Putamen (tissue), 1 donor: ENCODE measurements around the gene DOCK2.
"Not testable (repeated sequence)": the region's sequence is repeated elsewhere in the genome, so short reads cannot be mapped to it uniquely, and the experiment has no call there.

Experiments used
- DNase-seq: peaks from one replicate; pipeline ENCODE4 v3.0.0-alpha.2; 2016; ENCODE audit warnings: low spot score

Gene DOCK2

DNA sequence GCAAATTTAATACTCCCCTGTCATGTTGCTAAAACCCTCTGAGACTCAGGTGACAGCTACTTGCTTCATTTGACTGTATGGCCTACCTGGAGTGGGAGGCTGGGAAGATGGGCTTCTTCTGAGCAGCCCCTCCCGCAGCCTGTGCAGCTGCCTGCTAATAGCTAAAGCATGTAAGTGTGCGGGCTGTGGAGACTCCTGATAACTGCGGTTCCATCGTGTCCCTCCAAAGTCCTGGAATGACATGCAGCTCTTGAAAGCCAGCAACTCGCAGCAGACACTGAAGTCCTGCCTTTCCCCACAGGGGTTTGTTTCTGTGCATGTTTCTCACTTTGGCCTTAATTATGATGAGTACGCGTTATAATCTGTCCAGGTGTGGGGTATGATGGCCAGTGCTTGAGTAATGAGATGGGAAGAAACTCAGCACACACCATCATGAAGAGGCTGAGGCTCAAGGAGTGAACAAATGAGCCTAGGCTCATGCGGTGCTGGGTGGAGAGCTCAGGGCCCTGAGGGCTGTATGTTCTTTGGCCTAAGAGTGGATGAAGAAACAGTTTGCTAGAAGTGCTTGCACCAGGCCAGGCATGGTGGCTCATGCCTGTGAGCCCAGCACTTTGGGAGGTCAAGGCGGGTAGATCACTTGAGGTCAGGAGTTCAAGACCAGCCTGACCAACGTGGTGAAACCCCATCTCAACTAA is 119.1 kb downstream of the DOCK2 start:
- no peak for DNase-seq

- no peak for DNase-seq
Observed at GRCh38 chr5:169757016-169757415, 119.9 kb downstream of the DOCK2 start.

GRCh38 chr5:169758886-169759285 is 121.8 kb downstream of the DOCK2 start:
- DNase-seq = no peak

DNA sequence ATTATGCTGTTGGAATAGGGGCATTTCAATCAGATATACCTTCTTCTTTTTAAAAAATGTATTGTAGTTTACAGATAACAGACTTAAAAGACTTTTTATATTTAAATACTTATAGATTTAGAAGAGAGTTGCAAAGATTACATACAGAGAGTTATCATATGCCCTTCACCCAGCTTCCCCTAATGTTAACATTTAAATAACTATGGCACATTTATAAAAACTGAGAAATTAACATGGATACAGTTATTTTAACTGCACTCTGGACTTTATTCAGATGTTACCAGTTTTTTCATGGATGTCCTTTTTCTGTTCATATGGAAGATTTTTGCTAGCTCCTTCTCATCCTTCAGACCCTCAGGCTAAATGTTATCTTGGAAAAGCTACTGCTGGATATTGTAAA is 123.2 kb downstream of the DOCK2 start:
- DNase-seq = no peak

- DNase-seq = no peak
Observed at GRCh38 chr5:169762338-169763095, 125.4 kb downstream of the DOCK2 start.

DNA sequence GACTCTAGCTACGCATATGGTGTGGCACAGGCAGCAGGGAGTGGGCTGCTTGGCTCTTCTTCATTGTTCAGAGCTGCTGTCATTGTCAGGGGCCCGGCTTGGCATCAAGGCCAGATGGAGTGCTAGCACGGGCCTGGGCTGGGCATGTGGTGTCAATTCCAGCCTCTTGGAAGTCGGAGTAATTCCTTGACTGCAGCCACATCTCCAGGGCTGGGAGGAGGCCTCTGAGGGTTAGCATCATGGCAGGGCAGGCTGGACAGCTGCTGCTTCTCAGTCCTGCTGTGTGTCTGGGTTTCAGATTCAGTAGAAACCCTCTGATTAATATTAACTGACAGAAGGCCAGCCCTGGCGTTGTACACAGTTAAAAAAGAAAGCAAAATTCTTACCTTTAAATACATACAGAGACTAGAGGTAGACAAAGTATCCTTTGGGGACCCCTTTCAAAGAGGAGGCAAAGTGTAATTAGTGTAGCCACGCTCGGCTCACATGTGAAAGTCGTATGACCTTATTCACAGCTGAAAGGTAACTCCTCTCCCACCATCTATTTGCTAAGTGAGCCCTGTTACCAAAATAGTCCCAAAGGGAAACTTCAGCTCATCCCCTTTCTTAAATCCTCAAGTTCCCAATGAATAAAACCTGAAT is 126.4 kb downstream of the DOCK2 start:
- no peak for DNase-seq

DNA sequence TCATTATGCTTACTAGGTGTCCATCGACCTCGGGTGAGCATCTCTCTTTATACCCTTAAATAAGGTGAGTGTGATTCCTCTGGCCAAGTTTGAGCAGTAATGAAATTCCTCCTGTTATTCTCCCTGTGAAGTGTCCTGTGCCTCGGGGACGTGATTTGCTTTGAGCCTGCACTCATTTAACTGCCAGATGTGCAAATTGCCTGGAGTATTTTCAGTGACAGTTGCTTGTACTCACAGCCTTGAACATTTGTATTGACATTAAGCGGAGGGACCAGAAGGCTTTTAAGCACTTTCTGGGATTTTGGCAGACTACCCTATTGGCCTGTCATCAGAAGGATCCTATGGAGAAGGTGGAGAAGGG is 126.9 kb downstream of the DOCK2 start:
- DNase-seq = no peak

DNA sequence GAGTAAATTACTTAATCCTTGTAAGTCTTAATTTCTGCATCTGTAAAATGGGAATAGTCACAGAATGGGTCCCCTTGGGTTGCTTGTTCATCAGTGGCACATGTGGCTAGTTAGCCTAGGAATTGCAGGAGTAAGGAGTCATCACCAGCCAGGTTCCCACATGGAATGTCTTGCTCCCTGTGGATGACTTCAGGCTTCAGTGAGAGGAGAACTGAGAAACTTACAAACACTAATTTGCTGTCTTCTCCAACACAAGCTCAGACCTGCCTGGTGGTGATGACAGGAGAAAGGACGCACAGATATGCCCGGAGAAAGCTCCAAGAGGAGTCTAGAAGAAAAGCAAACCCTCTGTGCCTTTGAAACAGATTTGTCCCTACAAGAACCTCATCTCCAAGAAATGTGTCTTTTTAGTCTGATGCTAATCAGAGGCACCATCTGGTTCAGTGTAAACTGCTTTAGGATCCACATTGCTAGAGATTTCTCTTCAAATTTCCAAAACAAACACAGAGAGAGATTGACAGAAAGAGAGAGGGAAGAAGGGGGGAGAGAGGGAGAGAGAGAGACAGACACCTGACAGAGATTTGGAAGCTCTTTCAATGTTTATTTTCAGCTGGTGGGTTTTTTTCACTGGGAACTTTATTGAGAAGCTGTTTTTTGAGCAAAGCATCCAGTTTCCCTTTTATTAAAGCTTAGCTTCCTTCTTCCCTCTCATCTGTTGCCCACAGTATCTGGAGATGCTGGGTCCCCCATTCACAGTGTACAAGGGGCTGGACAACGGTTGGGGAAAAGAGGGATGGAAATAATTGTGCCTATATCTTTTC is 128.3 kb downstream of the DOCK2 start:
- DNase-seq = no peak

- not testable (repeated sequence) for DNase-seq
Observed at GRCh38 chr5:169766943-169767342, 129.9 kb downstream of the DOCK2 start.

GRCh38 chr5:169767938-169768337 is 130.9 kb downstream of the DOCK2 start:
- DNase-seq = no peak

DNA sequence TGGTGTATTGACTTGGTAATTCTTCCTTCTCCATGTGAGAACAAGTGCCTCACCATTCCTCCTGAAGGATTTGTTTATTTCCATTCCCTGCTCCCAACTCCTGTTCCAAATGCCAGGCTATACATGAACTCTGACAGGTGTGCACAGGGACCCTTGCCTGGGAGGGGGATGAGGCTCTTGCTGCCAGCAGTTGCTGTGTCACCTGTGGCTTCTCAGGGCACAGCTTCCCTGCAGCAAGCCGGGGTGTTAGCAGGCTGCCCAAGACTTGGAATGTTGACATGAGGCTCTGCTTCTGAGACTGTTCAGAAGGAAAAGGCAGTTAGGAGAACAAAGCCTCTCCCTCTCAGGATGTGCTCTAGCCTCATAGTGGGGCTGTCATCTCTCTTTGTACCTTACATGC is 131.3 kb downstream of the DOCK2 start:
- DNase-seq = no peak

GRCh38 chr5:169770109-169770508 is 133.0 kb downstream of the DOCK2 start:
- DNase-seq = no peak

DNA sequence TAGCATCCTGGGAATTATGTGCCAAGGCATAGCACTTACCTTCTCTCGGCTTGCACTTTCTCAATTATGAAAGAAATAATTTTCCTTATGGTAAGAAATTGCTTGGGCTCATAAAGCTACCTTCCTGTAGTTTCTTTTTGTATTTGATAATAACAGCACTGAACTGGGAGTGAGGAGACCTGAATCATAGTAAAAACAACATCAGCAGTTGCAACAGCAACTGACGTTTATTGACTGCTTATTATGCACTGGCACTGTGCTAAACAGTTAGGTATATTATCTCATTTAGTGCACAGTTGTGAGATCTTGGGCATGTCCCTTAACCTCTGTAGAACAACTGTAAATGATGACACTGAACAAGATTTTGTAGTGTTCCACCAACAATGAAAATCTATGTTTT is 135.2 kb downstream of the DOCK2 start:
- DNase-seq = no peak

GRCh38 chr5:169772688-169773087 is 135.6 kb downstream of the DOCK2 start:
- no peak for DNase-seq

GRCh38 chr5:169777159-169777558 is 140.1 kb downstream of the DOCK2 start:
- no peak for DNase-seq

DNA sequence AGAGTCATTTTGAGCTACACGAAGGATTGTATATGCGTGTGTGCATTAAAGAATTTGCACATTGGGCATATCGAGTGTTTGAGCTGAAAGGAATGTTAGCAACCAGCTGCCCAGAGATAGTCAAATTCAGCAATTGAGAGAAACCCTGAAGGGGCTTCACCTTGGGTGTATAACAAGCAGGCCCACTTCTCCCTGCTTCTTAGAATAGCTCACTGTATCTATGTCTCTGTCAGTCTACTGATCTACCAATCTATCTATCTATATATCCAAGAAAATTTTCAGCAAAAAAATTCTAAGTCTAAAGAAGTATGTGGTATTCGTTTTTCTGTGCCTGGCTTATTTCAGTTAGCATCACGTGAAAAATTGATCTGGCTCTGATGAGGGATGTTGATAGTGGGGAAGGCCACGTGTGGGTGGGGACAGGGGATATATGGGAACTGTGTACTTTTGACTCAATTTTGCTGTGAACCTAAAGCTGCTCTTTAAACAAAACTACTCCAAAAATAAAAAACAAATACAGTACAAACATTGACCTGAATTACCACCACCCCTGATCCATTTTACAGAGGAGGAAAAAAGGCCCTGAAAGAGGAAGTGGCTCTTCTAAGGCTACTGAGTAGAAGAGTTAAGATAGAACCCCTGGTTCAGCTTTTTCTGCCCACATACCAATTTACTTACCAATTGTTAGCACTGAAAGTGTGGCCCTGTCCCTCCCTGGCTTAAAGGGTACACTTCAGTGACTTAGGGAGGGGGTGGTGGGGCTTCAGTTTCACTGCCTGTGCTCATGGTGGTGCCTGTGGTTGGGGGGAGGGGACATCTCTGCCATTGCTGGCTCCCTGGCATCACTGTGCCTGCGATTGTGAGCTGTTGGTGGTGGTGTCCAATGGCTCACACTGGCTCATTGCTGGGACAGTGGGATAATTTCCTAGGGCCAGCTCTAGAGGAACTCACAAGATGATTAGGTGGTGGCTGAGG is 141.8 kb downstream of the DOCK2 start:
- DNase-seq = no peak

- no peak for DNase-seq
Observed at GRCh38 chr5:169781420-169782345, 144.6 kb downstream of the DOCK2 start.

DNA sequence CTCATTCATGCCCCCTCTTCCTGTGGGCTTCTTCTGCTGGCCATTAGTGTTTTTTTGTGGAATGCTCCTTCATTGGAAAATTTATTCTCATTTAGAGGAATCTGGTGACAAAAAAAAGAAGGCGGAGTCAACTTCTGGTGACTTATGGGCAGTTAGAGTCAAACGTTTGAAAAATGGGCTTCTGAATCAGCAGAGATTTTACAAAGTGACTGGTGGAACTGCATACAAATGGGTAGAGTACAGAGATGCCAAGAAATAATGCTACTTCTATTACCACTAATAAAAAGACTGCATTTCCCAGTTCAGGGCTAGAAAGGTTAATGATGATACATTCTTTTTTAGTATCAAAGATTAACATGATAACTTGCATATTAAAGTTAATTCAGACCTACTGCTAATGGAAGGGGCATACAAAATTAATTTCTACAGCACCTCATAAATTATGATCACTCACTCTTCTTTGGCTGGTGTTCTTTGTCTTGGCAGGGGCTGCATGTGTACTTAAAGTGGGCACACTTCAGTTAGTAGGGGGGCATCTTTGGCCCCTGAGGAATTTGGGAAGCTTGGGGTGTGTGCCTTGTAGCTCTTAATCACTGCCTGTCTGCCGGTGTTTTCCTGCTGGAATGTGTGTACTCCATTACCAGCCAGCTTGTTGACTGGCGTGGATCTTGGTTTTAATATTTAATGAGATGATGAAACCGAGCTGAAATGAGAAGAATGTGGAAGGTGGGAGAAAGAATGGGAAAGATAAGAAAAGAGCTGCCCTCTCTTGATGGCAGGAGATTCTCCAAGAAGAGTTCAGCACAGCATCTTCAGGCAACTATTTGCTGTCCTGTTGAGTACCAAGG is 148.9 kb downstream of the DOCK2 start:
- no peak for DNase-seq

DNA sequence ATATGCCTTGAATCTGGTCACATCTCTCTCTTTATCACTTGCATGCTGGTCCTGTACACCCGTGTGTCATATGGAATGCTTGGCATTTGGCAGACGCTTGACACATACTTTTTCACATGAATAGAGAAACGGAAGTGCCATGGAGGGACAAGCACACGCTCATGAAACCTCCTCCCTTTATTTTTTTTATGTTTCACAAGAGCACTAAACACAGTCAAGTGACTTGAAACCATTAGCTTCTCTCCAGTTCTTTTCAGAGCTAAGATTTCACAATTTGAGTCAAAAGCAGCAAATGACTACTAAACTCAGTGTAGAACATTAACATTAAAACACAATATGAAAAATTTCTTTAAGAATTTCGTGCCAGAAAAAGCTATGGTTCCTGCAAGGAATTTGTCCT is 151.1 kb downstream of the DOCK2 start:
- DNase-seq = no peak
